Adrenal gland (tissue), 12 donors: ENCODE measurements around the gene PTPRU. TPM values are rescaled to one million over a fixed set of nuclear protein-coding genes. Genes with fewer than 3 reads are reported as not detected.

Experiments
- DNase-seq, 7 donors: peaks; one replicate each; pipeline ENCODE4 v3.0.0-alpha.2; 2019 to 2020
- H3K27ac ChIP-seq, 5 donors: fragments of 200-600 bp; sonication (generic) in 4 of 5; 1 replicate in 3 of 5; 2 replicates in 2 of 5; pipeline versions ENCODE4 v1.5.1 to v1.8.0; 2016 to 2020; ENCODE audit warnings: mild to moderate bottlenecking in 1 of 5
- H3K27me3 ChIP-seq: fragments of 200-600 bp; 2 replicates; pipeline ENCODE4 v1.8.0; 2021
- H3K36me3 ChIP-seq, 2 donors: fragments of 200-600 bp; replicated peaks in 1 of 2; 1 replicate in 1 of 2; 2 replicates in 1 of 2; pipeline versions ENCODE4 v1.5.1 to v1.8.0; 2018 to 2022
- H3K4me1 ChIP-seq, 2 donors: fragments of 200-600 bp; replicated peaks in 1 of 2; 1 replicate in 1 of 2; 2 replicates in 1 of 2; pipeline versions ENCODE4 v1.5.1 to v1.8.0; 2018 to 2021
- H3K4me3 ChIP-seq, 4 donors: fragments of 200-600 bp; sonication (generic) in 3 of 4; one replicate each; pipeline ENCODE4 v1.5.1; 2016 to 2018
- H3K9me3 ChIP-seq, 3 donors: fragments of 200-600 bp; sonication (generic) in 1 of 3; replicated peaks in 1 of 3; 1 replicate in 2 of 3; 2 replicates in 1 of 3; pipeline versions ENCODE4 v1.5.1 to v1.8.0; 2016 to 2021
- POLR2A ChIP-seq, 2 donors: fragments of 450-650 bp; IDR thresholded peaks; one replicate each; pipeline ENCODE4 v1.6.1; 2017; ENCODE audit warnings: antibody characterized with exemption in 2 of 2, mild to moderate bottlenecking in 2 of 2, moderate library complexity in 1 of 2
- WGBS, 4 donors: extraction: QIAGEN DNeasy Blood & Tissue Kit in 2 of 4; methylation state at CpG; one replicate each; pipeline versions ENCODE4 v1.1.5 to v1.1.7; 2013 to 2017; 5-methylcytosine and 5-hydroxymethylcytosine counted together
- intact Hi-C, 2 donors: fragments of 100-400 bp; cut with DNase I; formaldehyde crosslinking; loops; one replicate each; pipeline versions ENCODE4 v1.14.1 to v1.15.0; 2022 to 2023
- polyA plus RNA-seq, 3 donors: library from polyadenylated mRNA; stranded (reverse); fragments of 200-250 nt in 2 of 3; fragments of 350-450 nt in 1 of 3; fragmentation: Illumina TruSeq in 1 of 3; extraction: RNeasy Lipid Tissue Mini Kit (QIAGEN cat#74804) in 1 of 3; gene quantifications; one replicate each; pipeline ENCODE4 v1.2.3, GENCODE V29; 2013 to 2014
- total RNA-seq, 9 donors: library from RNA; depleted of rRNA in 4 of 9; stranded (reverse); fragments of >200 nt in 4 of 9; fragments of 120-200 nt in 1 of 9; fragmentation: NEBNext Ultra II Directional in 1 of 9; extraction: Animal tissue kit (Norgen Biotek cat#: 25700) in 1 of 9; gene quantifications; one replicate each; pipeline versions ENCODE4 v1.1.0 to v1.2.4, GENCODE V29; 2013 to 2023
- TF ChIP-seq, protein P1 (sequence below), 6 experiments: fragments of 450-650 bp in 4 of 6; fragments of 200-600 bp in 2 of 6; sonication (generic) in 1 of 6; IDR thresholded peaks; 1 replicate in 5 of 6; 2 replicates in 1 of 6; pipeline versions ENCODE4 v1.5.1 to v1.8.0; 2016 to 2021; ENCODE audit warnings: antibody characterized with exemption in 6 of 6, mild to moderate bottlenecking in 2 of 6, moderate library complexity in 1 of 6
- donor health status: healthy with polysubstance abuse.
- donor health status: Bipolar disorder and iron deficiency.
- donor health status: DM: yes; HTN: yes; CAD: no.
- donor health status: DM: no; HTN: no; CAD: no.
- donor health status: DM: no; HTN: no; CAD: no.
- donor health status: DM: yes; HTN: yes; CAD: no.

The PTPRU gene
- total and polyA plus RNA-seq, 12 donors = 1.4 to 14.4 (median 6.7) TPM

GRCh38 chr1:29282135-29282923, 46.0 kb downstream of the PTPRU start:
- Histone ChIP-seq H3K27me3 (no peaks in the 10 kb centered on the region), H3K27ac (peak overlapping the region in 1 of 5 donors; percentile 16), H3K4me3 (no peak overlapping the region), H3K4me1 (peaks cover 0 to 4% of the 10 kb centered on the region in 2 donors), H3K9me3 (no peaks in the 10 kb centered on the region), H3K36me3 (no peaks in the 10 kb centered on the region)
- WGBS, 4 donors = 84 to 98% (median 95%) methylated on average over 3 to 19 of the region's 19 CpGs
- intact Hi-C loops = no loop called here
- TF ChIP-seq, protein P1, sequence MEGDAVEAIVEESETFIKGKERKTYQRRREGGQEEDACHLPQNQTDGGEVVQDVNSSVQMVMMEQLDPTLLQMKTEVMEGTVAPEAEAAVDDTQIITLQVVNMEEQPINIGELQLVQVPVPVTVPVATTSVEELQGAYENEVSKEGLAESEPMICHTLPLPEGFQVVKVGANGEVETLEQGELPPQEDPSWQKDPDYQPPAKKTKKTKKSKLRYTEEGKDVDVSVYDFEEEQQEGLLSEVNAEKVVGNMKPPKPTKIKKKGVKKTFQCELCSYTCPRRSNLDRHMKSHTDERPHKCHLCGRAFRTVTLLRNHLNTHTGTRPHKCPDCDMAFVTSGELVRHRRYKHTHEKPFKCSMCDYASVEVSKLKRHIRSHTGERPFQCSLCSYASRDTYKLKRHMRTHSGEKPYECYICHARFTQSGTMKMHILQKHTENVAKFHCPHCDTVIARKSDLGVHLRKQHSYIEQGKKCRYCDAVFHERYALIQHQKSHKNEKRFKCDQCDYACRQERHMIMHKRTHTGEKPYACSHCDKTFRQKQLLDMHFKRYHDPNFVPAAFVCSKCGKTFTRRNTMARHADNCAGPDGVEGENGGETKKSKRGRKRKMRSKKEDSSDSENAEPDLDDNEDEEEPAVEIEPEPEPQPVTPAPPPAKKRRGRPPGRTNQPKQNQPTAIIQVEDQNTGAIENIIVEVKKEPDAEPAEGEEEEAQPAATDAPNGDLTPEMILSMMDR (IDR thresholded peaks at IDR 0.05) = no peak
- DNase-seq = no peak

- Histone ChIP-seq H3K27ac (peak overlapping the region in 1 of 5 donors; percentile 16), H3K36me3 (no peaks in the 10 kb centered on the region), H3K27me3 (no peaks in the 10 kb centered on the region), H3K9me3 (no peaks in the 10 kb centered on the region), H3K4me3 (no peak overlapping the region), H3K4me1 (peaks cover 0 to 4% of the 10 kb centered on the region in 2 donors)
- DNase-seq = peak in 6 of 7 donors; percentile 53 to 84 (median 73)
- TF ChIP-seq POLR2A (IDR thresholded peaks at IDR 0.05) = no peak
- TF ChIP-seq, protein P1 (IDR thresholded peaks at IDR 0.05) = no peak
- 44 to 54% (median 50%) methylated on average over 12 to 16 of the region's 16 CpGs for WGBS, 4 donors
- intact Hi-C loops = no loop called here
Measured at GRCh38 chr1:29282924-29283803, 46.8 kb downstream of the PTPRU start.

GRCh38 chr1:29283804-29284195, 47.5 kb downstream of the PTPRU start:
- no peaks in the 10 kb centered on the region for H3K27me3 ChIP-seq
- no peak overlapping the region for H3K27ac ChIP-seq
- H3K4me3 ChIP-seq = no peak overlapping the region
- intact Hi-C loops = no loop called here
- no peak for DNase-seq
- no peaks in the 10 kb centered on the region for H3K36me3 ChIP-seq
- TF ChIP-seq POLR2A (IDR thresholded peaks at IDR 0.05) = no peak
- TF ChIP-seq, protein P1 (IDR thresholded peaks at IDR 0.05) = no peak
- H3K4me1 ChIP-seq = peaks cover 0 to 4% of the 10 kb centered on the region in 2 donors
- no peaks in the 10 kb centered on the region for H3K9me3 ChIP-seq
- WGBS, 4 donors = 77 to 85% (median 81%) methylated on average over 10 of the region's 10 CpGs

GRCh38 chr1:29284286-29284960, 48.1 kb downstream of the PTPRU start:
- intact Hi-C loops = no loop called here
- no peak overlapping the region for H3K4me3 ChIP-seq
- DNase-seq = no peak
- no peaks in the 10 kb centered on the region for H3K36me3 ChIP-seq
- WGBS, 4 donors = 86 to 98% (median 93%) methylated on average over 6 to 8 of the region's 8 CpGs
- H3K9me3 ChIP-seq = no peaks in the 10 kb centered on the region
- peaks cover 0 to 4% of the 10 kb centered on the region in 2 donors for H3K4me1 ChIP-seq
- H3K27ac ChIP-seq = no peak overlapping the region
- no peaks in the 10 kb centered on the region for H3K27me3 ChIP-seq
- TF ChIP-seq, protein P1 (IDR thresholded peaks at IDR 0.05) = no peak
- TF ChIP-seq POLR2A (IDR thresholded peaks at IDR 0.05) = no peak
